HepG2 (cell line): ENCODE data around the gene GJB6. TPM values are rescaled to one million over a fixed set of nuclear protein-coding genes. Genes with fewer than 3 reads are reported as not detected.

Experiments
- ATAC-seq: fragments of 200-7000 bp; cut with Tn5 transposase; 3 replicates; pipeline ENCODE4 v1.9.1; 2020; ENCODE audit warnings: mild to moderate bottlenecking, moderate library complexity
- BruUV-seq: library from RNA; stranded (reverse); fragments of 400-500 nt; replicated peaks from 2 replicates; lab custom pipeline; 2021; lab: Mats Ljungman, UMichigan
- CTCF ChIA-PET: fragments of 300-600 bp; formaldehyde crosslinking; extraction: SDS; loops from one replicate; lab custom pipeline; 2021; ENCODE audit warnings: low total read pairs, inconsistent platforms, low intra/inter-chr PET ratio; lab: Yijun Ruan, JAX
- POLR2A ChIA-PET: fragments of 350-600 bp; sonication (Branson Sonifier 250); formaldehyde crosslinking; loops from one replicate; lab custom pipeline; 2020; ENCODE audit warnings: antibody characterized with exemption, inconsistent platforms; lab: Yijun Ruan, JAX
- DNase-seq: peaks from one replicate; pipeline ENCODE4 v3.0.0-alpha.2; 2015; ENCODE audit warnings: low spot score
- FAIRE-seq: peaks from 3 replicates; lab custom pipeline; 2011; peaks lifted over from hg19 to GRCh38; lab: Jason Lieb, UNC
- H2AFZ ChIP-seq: one replicate; pipeline ENCODE4 v1.6.1; 2011; ENCODE audit warnings: low read length, inconsistent platforms
- H3K27ac ChIP-seq: fragments of 300-600 bp; 3 replicates; pipeline ENCODE4 v1.8.0; 2011; ENCODE audit warnings: mixed run types, mild to moderate bottlenecking, mixed read lengths, low read length, inconsistent platforms; ENCODE audit not compliant: insufficient read depth; ENCODE audit errors: extremely low read length
- H3K27me3 ChIP-seq, 2 experiments: fragments of 200-600 bp in 1 of 2; 2 replicates in 1 of 2; 3 replicates in 1 of 2; pipeline versions ENCODE4 v1.6.0 to v1.8.0; 2011; ENCODE audit warnings: low read length in 2 of 2, mild to moderate bottlenecking in 2 of 2, moderate library complexity in 2 of 2, inconsistent platforms in 1 of 2; ENCODE audit not compliant: insufficient read depth in 2 of 2, control insufficient read depth in 1 of 2
- H3K36me3 ChIP-seq, 2 experiments: fragments of 200-600 bp in 1 of 2; replicated peaks in 1 of 2; 2 replicates in 1 of 2; 3 replicates in 1 of 2; pipeline versions ENCODE4 v1.5.1 to v1.8.0; 2011; ENCODE audit warnings: low read length in 2 of 2, inconsistent platforms in 1 of 2; ENCODE audit not compliant: insufficient read depth in 2 of 2, control insufficient read depth in 1 of 2
- H3K4me1 ChIP-seq: 2 replicates; pipeline ENCODE4 v1.5.1; 2012; ENCODE audit warnings: low read length, inconsistent platforms; ENCODE audit not compliant: insufficient read depth
- H3K4me2 ChIP-seq: 2 replicates; pipeline ENCODE4 v1.6.0; 2011; ENCODE audit warnings: low read depth, low read length, inconsistent platforms
- H3K4me3 ChIP-seq, 3 experiments: fragments of 200-600 bp in 1 of 3; sonication (generic), shearing (Covaris generic) in 1 of 3; replicated peaks in 1 of 3; 2 replicates each; pipeline ENCODE4 v1.5.1; 2011 to 2016; ENCODE audit warnings: low read length in 3 of 3, inconsistent platforms in 2 of 3, low read depth in 2 of 3, mild to moderate bottlenecking in 2 of 3, control low read depth in 1 of 3, mixed read lengths in 1 of 3; ENCODE audit not compliant: insufficient read depth in 1 of 3
- H3K79me2 ChIP-seq: one replicate; pipeline ENCODE4 v1.6.1; 2011; ENCODE audit warnings: low read length, inconsistent platforms; ENCODE audit not compliant: insufficient read depth
- H3K9ac ChIP-seq: 2 replicates; pipeline ENCODE4 v1.6.0; 2011; ENCODE audit warnings: mild to moderate bottlenecking, low read depth, low read length, inconsistent platforms; ENCODE audit not compliant: insufficient read depth
- H3K9me3 ChIP-seq: 2 replicates; pipeline ENCODE4 v1.5.1; 2012; ENCODE audit warnings: mild to moderate bottlenecking, low read length
- H4K20me1 ChIP-seq: 2 replicates; pipeline ENCODE4 v1.6.0; 2011; ENCODE audit warnings: inconsistent platforms, mild to moderate bottlenecking, low read length, moderate library complexity; ENCODE audit not compliant: insufficient read depth
- ARNT2 ChIP-seq: sonication (generic); formaldehyde crosslinking; IDR thresholded peaks from 2 replicates; pipeline ENCODE4 v1.8.0; 2022; ENCODE audit warnings: mild to moderate bottlenecking, low read depth, missing genetic modification reagents, moderate library complexity
- CHD4 ChIP-seq: fragments of 200-600 bp; sonication (generic); IDR thresholded peaks from 2 replicates; pipeline ENCODE4 v1.7.0; 2017; ENCODE audit warnings: mild to moderate bottlenecking, low read length, borderline replicate concordance
- DR1 ChIP-seq: sonication (generic); formaldehyde crosslinking; IDR thresholded peaks from 2 replicates; pipeline ENCODE4 v1.8.0; 2021; ENCODE audit warnings: mild to moderate bottlenecking, missing genetic modification reagents, inconsistent platforms
- PITX1 ChIP-seq: sonication (generic); formaldehyde crosslinking; IDR thresholded peaks from 2 replicates; pipeline ENCODE4 v1.5.1; 2020; ENCODE audit warnings: mild to moderate bottlenecking, missing genetic modification reagents
- RARG ChIP-seq: sonication (generic); formaldehyde crosslinking; IDR thresholded peaks from 2 replicates; pipeline ENCODE4 v1.4.0; 2020; ENCODE audit warnings: low read depth, mild to moderate bottlenecking, missing genetic modification reagents
- SALL2 ChIP-seq: sonication (generic); formaldehyde crosslinking; IDR thresholded peaks from 2 replicates; pipeline ENCODE4 v1.8.1; 2023; ENCODE audit warnings: mild to moderate bottlenecking, missing genetic modification reagents, inconsistent platforms
- TAF15 ChIP-seq: fragments of 200-400 bp; formaldehyde crosslinking; IDR thresholded peaks from one replicate; pipeline ENCODE4 v1.6.1; 2018; ENCODE audit warnings: mild to moderate bottlenecking, low read depth, low read length; ENCODE audit not compliant: poor library complexity, severe bottlenecking
- ZNF138 ChIP-seq: sonication (generic); formaldehyde crosslinking; IDR thresholded peaks from 2 replicates; pipeline ENCODE4 v1.5.0; 2020; ENCODE audit warnings: mild to moderate bottlenecking, low read depth, missing genetic modification reagents
- ZNF432 ChIP-seq: sonication (generic); formaldehyde crosslinking; IDR thresholded peaks from 2 replicates; pipeline ENCODE4 v1.5.0; 2020; ENCODE audit warnings: missing genetic modification reagents, mild to moderate bottlenecking, borderline replicate concordance
- ZSCAN12 ChIP-seq: sonication (generic); formaldehyde crosslinking; IDR thresholded peaks from 2 replicates; pipeline ENCODE4 v1.9.0; 2021; ENCODE audit warnings: mild to moderate bottlenecking, missing genetic modification reagents
- WGBS: methylation state at CpG from one replicate; pipeline ENCODE4 v1.1.6; 2017; ENCODE audit warnings: low lambda C conversion rate; 5-methylcytosine and 5-hydroxymethylcytosine counted together
- in situ Hi-C: cut with HindIII; loops from 2 replicates; pipeline ENCODE4 v1.10.0; 2017; ENCODE audit warnings: low pct_unique_long_range_greater_than_20kb; ENCODE audit not compliant: extremely low pct_ligation_motif_present
- intact Hi-C: fragments of 100-400 bp; cut with micrococcal nuclease; formaldehyde crosslinking; loops from one replicate; pipeline ENCODE4 v1.10.0; 2022; ENCODE audit not compliant: unreplicated experiment
- polyA plus RNA-seq, 8 experiments: library from polyadenylated mRNA; depleted of rRNA in 3 of 8; stranded (reverse) in 7 of 8; unstranded in 1 of 8; fragments of >200 nt; fragmentation: Illumina TruSeq in 4 of 8; extraction: Trizol in 4 of 8; gene quantifications; 2 replicates each; pipeline versions ENCODE4 v1.2.1 to v1.2.3, GENCODE V29; 2011 to 2016; ENCODE audit warnings: low read depth in 4 of 8, missing spikeins in 1 of 8, mixed read lengths in 1 of 8; ENCODE audit not compliant: insufficient read depth in 1 of 8
- total RNA-seq, 5 experiments: library from RNA; depleted of rRNA; stranded (reverse); fragments of >200 nt; fragmentation: Illumina TruSeq; extraction: Trizol; gene quantifications; 2 replicates each; pipeline ENCODE4 v1.2.3, GENCODE V29; 2016; ENCODE audit warnings: low read depth in 1 of 5
- TF ChIP-seq, protein P1 (sequence below): sonication (generic); formaldehyde crosslinking; IDR thresholded peaks from 2 replicates; pipeline ENCODE4 v1.5.1; 2020; ENCODE audit warnings: mild to moderate bottlenecking, moderate library complexity, missing genetic modification reagents
- TF ChIP-seq, protein P2 (sequence below): sonication (generic); formaldehyde crosslinking; IDR thresholded peaks from 2 replicates; pipeline ENCODE4 v1.8.1; 2023; ENCODE audit warnings: mild to moderate bottlenecking, inconsistent platforms, moderate library complexity, missing genetic modification reagents, borderline replicate concordance
- TF ChIP-seq, protein P3 (sequence below): sonication (generic); formaldehyde crosslinking; conservative IDR thresholded peaks from 2 replicates; pipeline ENCODE4 v1.8.0; 2022; ENCODE audit warnings: mild to moderate bottlenecking, moderate library complexity, missing genetic modification reagents
- TF ChIP-seq, protein P4 (sequence below): sonication (generic); formaldehyde crosslinking; IDR thresholded peaks from 2 replicates; pipeline ENCODE4 v1.4.0; 2020; ENCODE audit warnings: missing genetic modification reagents
- TF ChIP-seq, protein P5 (sequence below): sonication (generic); formaldehyde crosslinking; IDR thresholded peaks from 2 replicates; pipeline ENCODE4 v1.5.1; 2020; ENCODE audit warnings: missing genetic modification reagents, mild to moderate bottlenecking, borderline replicate concordance

GJB6 gene
- total and polyA plus RNA-seq, 2 of the 13 experiments (the other 11 are each of a cell fraction or from before 2014, with no cell fraction given), result not detected

DNA sequence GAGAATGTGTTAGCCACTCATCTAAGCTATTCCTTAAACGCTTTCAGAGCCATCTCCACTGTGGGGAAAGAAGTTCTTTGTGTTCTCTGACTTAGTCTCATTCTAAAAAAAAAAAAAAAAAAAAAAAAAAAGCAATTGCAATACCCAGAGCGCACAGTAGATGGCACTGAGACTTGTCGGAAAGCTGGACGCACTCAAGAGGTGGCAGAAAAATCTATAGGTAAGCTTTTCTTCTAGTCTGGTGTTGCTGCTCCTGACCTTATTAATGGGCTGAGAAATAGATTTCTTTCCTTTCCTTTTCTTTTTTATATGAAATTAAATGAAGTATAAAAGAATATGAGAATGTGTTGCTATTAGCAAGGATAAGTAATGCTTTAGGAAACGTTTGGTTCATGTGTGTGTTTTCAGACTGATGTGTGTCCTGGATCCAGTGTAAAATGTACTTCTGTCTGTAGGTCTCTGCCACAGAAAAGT lies 34.7 kb downstream of the GJB6 start (continued):
- TF ChIP-seq, protein P1, sequence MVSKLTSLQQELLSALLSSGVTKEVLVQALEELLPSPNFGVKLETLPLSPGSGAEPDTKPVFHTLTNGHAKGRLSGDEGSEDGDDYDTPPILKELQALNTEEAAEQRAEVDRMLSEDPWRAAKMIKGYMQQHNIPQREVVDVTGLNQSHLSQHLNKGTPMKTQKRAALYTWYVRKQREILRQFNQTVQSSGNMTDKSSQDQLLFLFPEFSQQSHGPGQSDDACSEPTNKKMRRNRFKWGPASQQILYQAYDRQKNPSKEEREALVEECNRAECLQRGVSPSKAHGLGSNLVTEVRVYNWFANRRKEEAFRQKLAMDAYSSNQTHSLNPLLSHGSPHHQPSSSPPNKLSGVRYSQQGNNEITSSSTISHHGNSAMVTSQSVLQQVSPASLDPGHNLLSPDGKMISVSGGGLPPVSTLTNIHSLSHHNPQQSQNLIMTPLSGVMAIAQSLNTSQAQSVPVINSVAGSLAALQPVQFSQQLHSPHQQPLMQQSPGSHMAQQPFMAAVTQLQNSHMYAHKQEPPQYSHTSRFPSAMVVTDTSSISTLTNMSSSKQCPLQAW (CRISPR knock-in tag), result no peak
- TF ChIP-seq RARG (CRISPR knock-in tag) (no peak), SALL2 (CRISPR knock-in tag) (no peak), ZNF138 (CRISPR knock-in tag) (no peak), ZNF432 (CRISPR knock-in tag) (no peak)

DNA sequence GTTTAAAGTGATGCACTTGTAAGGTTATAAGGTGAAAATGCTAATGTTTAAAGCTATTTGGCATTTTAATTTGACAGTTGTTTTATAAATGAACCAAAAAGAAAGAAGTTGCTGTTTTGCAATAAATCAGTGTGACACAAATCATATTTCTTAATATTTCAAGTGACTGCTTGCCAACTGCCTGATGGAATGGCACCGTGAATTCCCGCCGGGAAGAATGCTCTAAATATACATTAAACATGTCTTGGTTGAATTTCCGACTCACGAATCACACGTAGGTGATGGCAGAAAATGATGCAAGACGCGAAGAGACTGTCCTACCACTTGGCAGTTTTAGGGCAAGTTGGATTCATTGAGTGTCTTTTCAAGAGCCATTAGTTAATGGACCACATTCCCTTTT lies 36.3 kb downstream of the GJB6 start:
- Histone ChIP-seq H3K36me3 (no peaks in the 10 kb centered on the region), H2AFZ (no peak overlapping the region), H3K4me1 (peaks cover 37% of the 10 kb centered on the region), H3K4me2 (no peak overlapping the region), H3K4me3 (no peak overlapping the region), H3K9me3 (no peaks in the 10 kb centered on the region), H4K20me1 (no peaks in the 10 kb centered on the region; the same call in 1 of the 2 replicates), H3K27ac (no peak overlapping the region), H3K79me2 (no peaks in the 10 kb centered on the region), H3K27me3 (peaks cover 3 to 39% of the 10 kb centered on the region in 2 experiments), H3K9ac (no peak overlapping the region)
- no TSS peak for BruUV-seq
- no peak for FAIRE-seq
- in situ Hi-C loops (loop anchor here (10.0 kb wide), 1 partner anchor 99 kb away; no protein-coding TSS in a partner anchor), intact Hi-C loops (loop anchor here (5.0 kb wide), 3 partner anchors 112 to 726 kb away; no protein-coding TSS in a partner anchor)
- ChIA-PET POLR2A (no interaction called here), CTCF (no interaction called here)
- DNase-seq, result no peak
- ATAC-seq, result no peak
- WGBS, result 54% methylated on average over 8 of the region's 8 CpGs
- TF ChIP-seq ARNT2, result no peak
- TF ChIP-seq, protein P2, sequence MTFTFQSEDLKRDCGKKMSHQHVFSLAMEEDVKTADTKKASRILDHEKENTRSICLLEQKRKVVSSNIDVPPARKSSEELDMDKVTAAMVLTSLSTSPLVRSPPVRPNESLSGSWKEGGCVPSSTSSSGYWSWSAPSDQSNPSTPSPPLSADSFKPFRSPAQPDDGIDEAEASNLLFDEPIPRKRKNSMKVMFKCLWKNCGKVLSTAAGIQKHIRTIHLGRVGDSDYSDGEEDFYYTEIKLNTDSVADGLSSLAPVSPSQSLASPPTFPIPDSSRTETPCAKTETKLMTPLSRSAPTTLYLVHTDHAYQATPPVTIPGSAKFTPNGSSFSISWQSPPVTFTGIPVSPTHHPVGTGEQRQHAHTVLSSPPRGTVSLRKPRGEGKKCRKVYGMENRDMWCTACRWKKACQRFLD, result no peak
- no peak for TF ChIP-seq TAF15
- TF ChIP-seq, protein P3, sequence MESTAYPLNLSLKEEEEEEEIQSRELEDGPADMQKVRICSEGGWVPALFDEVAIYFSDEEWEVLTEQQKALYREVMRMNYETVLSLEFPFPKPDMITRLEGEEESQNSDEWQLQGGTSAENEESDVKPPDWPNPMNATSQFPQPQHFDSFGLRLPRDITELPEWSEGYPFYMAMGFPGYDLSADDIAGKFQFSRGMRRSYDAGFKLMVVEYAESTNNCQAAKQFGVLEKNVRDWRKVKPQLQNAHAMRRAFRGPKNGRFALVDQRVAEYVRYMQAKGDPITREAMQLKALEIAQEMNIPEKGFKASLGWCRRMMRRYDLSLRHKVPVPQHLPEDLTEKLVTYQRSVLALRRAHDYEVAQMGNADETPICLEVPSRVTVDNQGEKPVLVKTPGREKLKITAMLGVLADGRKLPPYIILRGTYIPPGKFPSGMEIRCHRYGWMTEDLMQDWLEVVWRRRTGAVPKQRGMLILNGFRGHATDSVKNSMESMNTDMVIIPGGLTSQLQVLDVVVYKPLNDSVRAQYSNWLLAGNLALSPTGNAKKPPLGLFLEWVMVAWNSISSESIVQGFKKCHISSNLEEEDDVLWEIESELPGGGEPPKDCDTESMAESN (CRISPR knock-in tag), result no peak
- TF ChIP-seq CHD4, result no peak
- no peak for TF ChIP-seq PITX1 (CRISPR knock-in tag)
- TF ChIP-seq, protein P4, sequence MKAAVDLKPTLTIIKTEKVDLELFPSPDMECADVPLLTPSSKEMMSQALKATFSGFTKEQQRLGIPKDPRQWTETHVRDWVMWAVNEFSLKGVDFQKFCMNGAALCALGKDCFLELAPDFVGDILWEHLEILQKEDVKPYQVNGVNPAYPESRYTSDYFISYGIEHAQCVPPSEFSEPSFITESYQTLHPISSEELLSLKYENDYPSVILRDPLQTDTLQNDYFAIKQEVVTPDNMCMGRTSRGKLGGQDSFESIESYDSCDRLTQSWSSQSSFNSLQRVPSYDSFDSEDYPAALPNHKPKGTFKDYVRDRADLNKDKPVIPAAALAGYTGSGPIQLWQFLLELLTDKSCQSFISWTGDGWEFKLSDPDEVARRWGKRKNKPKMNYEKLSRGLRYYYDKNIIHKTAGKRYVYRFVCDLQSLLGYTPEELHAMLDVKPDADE (CRISPR knock-in tag), result no peak
- no peak for TF ChIP-seq DR1 (CRISPR knock-in tag)
- TF ChIP-seq ZSCAN12 (CRISPR knock-in tag), result no peak
- TF ChIP-seq, protein P5, sequence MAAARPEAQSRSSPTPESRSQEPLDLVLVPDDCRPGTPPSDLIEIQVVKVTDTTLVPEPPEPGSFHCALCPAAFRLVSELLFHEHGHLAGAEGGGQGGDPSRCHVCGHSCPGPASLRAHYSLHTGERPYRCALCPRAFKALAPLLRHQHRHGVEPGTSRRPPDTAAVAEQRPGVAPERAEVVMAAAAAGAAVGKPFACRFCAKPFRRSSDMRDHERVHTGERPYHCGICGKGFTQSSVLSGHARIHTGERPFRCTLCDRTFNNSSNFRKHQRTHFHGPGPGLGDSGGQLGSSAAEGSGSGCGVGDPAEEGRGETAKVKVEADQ (CRISPR knock-in tag), result no peak
